IPS DF 4.7 (cell line): ENCODE data around the gene RABGAP1L.
"Not testable (repeated sequence)": the region's sequence is repeated elsewhere in the genome, so short reads cannot be mapped to it uniquely, and the experiment has no call there.

Source experiments
- DNase-seq: peaks from one replicate; pipeline ENCODE4 v3.0.0-alpha.2; 2013; ENCODE audit warnings: low spot score; ENCODE audit errors: extremely low read depth

The RABGAP1L gene

DNA sequence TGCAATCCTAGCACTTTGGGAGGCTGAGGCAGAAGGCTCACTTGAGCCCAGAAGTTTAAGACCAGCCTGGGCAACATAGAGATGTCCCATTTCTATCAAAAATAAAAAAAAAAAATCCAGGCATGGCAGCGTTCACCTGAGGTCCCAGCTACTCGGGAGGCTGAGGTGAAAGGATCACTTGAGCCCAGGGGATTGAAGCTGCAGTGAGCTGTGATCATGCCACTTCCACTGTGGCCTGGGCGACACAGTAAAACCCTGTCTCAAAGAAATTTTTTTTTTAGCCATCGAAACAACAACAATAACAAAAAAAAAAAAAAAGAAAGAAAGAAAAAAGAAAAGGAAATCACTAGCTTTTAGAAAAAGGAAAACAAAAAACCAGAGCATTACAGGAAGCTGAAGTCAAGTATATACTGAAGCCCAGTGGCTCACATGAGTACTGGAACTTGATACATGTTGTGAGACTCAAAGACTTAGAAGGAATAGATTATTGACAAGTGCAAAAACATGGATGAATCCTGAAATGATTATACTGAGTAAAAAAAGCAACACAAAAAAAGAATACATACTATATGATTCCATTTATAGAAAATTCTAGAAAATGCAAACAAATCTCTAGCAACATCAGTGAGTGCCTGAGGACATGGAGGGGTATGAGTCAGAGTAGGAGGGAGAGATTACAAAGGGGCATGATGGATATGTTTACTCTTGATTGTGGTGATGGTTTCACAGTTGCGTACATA, 6.1 kb upstream of the RABGAP1L start:
- DNase-seq: no peak

DNA sequence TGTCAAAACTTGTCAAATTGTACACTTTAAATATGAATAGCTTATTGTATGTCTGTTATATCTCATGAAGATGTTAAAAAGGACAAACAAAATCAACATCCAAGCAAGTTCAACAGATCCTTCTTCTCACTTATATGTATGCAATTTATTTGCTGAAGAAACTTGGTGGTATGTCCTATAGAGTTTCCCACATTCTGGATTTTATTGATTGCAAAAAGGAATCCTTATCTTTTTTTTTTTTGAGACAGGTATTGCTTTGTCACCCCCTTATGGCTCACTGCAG, 5.6 kb upstream of the RABGAP1L start:
- DNase-seq: no peak

DNA sequence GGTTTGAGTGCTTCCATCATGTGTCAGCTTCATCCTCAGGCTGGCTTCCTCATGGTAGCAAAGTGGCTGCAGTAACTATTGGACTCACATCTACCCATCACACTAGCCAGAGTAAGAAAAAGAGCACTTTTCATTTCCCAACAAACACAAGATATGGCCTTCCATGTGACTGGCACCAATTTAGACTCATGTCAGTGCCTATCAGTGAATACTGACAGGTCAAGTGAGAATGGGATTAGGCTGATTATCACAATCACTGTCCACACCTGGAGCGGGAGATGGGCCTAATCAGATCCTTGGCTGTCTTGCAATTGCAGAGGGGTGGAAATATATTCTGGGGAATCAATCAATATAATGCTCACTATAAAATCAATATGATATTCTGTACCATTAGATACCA, 2.9 kb upstream of the RABGAP1L start:
- no peak for DNase-seq

DNA sequence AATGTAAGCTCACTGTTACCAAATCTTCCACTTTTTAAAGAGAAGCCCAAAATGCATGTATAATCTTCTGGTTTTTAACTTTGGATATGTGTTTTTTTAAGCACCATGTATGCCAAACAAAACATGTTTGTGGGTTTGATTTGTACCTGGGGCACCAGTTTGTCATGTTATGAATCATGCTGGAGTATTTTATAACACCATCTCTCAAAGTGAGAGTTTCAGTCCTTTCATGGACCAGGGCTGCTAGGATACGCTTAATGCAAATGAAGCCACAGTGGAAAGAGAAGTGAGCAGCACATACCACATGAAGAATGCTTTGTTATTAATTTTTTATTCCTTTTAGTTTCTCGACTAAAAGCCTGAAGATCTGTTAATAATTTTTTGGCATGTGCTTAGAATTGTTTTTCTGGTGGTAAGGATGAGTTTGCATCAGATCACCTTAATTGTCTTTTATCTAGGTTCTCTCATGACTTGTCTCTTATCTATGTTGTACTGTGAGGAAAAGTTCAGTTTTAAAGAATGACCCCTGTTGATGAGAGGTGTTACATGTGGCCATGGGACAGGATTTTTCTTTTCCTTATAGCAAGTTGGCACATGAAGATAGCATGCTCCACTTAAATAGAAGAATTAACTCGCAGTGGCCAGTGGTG, 2.0 kb upstream of the RABGAP1L start:
- DNase-seq: no peak

DNA sequence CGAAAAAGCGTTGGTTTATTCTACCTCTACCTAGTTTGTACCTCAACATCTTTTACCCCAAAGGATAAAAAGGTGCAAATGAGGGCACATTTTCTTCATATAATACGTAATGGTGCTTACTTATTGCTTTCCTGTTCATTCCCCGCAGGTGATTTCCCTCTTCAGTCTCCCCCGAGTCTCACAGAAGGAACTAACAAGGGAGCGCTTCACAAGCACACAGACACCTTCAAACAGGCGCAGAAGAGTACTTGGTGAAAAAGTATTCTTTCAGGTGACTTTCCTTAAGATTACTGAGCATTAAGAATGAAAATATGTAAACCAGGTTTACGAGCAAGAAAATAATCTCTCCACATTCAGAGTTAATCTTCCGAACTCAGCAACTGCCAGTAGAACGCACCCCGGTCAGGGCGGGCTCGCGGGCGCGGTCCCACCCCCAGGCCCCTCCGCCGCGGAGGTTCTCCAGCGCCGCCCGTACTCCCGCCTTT, 511 bp upstream of the RABGAP1L start:
- no peak for DNase-seq

DNA sequence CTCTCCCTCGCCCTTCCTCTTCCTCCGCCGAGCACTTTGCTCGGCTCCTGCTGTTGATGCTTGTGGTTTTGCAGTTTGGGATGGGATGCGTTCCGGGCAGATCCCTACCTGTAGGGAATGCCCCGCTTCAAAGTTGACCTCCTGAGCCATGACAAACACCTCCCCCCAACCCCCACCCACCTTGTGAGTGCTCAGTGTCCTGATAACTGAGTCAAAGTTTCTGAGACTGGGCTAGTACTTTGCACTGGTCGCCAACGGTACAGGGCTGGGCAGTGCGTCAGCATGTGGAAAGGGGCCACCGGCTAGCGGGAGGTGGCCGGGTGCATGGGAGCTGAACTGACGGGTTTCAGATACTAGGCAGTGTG, 771 bp downstream of the RABGAP1L start:
- no peak for DNase-seq

DNA sequence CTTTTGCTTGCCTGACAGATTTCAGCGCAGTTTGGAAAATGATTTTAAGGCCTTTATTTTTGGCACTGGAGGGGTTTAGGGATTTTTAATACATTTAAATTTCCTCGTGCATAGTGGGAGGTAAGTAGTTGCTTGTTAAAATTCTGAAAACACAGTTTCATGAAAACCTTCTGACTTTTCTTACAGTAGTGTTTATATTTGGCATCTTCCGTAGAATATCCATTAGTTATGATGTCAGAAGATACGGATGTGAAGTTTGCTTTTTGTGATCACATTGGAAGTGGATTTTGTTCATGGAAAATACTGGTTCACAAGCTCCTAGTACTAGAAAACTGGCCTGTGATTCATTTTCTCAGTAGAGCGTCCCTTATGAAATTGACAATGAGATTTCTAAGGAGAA, 1.3 kb downstream of the RABGAP1L start:
- no peak for DNase-seq

DNA sequence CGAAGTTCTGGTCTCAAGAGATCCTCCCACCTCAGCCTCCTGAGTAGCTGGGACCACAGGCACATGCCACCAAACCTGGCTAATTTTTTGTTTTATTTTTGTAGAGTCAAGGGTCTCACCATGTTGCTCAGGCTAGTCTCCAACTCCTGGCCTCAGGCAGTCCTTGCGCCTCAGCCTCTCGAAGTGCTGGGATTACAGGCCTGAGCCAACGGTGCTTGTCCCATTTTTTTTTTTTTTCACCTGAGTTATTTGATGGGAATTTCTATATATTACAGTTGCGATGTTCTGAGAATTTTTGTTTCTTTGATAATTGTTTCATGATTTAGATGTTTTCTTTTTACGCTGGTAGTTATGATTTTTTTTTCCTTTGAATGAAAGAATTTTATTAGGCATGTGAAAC, 2.5 kb downstream of the RABGAP1L start:
- DNase-seq: no peak

DNA sequence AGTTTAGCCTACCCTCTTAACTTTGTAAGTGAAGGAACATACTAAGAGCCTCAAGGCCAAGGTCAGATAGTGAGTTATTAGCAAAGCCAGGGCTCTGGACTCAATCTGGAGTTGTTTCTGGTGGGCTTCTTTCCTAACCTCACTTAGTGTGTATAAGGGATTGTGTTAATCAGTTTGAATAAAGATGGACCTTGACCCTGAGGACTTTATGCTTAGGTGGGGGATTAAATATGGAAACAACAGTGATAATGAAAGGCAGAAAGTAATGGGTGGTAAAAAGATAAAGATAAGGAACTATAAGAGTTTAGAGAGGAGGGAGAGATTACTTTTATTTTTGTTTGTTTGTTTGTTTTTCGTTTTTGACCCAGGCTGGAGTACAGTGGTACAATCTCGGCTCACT, 5.5 kb downstream of the RABGAP1L start:
- DNase-seq: no peak

DNA sequence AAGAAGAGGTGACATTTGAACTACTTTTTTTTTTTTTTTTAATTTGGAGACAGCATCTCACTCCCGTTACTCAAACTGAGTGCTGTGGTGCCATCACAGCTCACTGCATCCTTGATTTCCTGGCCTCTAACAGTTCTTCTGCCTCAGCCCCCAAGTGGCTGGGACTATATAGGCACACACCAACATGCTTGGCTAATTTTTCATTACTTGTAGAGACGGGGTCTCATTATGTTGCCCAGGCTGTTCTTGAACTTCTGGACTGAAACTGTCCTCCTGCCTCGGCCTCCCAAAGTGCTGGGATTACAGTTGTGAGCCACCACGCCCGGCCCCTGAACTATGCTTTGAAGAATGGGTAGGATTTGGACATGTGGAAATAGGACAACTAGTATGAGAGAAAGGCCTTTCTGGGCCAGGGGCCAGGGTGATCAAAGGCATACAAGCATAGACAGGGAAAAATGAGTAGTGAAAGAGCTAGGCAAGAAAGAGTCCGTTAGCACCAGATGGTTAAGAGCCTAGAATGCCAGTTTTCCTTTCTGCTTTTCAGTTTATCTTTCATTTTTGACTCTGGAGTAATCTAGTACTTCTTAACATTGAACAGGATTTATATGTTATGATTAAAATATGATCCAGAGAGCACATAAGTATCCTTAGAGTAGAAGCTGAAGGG, 6.3 kb downstream of the RABGAP1L start:
- no peak for DNase-seq

DNA sequence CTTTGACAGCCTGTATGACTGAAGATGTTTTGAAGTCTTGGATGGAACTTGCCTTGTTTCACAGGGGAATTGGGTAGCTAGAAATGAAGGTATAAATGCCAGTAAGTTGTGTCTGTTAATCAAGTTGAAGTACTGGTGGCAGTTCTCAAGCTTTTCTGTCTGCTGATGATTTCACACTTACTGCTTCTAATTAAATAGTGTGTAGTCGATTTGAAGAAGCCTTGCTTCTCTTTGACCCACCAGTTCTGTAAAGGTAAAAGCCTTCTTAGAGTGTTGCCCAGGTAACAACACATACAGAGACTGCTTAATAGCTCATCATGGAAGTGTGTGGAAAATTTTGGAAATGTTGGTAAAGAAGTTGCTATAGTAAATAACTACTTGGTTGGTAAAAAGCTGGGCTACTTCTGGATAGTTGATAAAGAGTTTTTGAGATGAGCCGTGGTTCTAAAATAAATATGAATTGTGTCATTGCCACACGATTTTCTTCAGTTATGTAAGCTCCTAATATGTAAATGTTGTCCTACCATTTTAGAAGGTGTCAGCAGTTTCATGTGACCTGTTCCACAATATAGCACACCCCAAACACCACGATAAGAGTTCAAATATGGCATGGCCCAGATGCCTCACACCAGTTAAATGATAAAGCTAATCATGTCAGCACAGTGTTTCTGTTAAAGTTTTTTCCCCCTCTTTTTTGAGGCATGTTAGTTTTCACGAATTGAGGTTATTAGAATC, 7.4 kb downstream of the RABGAP1L start:
- DNase-seq: no peak

DNA sequence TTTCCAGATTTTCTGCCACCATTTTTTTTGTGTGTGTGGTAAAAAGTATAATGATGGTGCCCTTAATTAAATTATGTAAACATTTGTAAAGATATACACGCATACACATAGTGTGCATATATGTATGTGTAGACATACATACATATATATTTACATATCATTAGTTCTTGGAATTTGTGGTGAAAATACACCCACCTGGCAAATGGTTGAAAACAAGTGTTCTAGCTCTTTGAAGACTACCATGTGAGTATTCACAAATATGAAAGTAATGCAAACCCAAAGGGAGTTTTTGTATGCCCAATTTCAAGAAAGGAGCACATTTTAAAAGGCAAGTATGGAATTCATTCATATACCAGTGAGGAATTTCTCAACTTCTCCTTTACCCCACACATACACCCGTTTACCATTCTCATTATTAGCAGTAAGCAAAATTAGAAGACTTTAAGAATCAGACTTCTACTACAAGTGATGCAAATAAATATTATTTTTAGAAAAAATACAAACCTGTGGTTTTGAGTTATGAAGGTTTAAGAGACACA, 8.0 kb downstream of the RABGAP1L start:
- DNase-seq: no peak

DNA sequence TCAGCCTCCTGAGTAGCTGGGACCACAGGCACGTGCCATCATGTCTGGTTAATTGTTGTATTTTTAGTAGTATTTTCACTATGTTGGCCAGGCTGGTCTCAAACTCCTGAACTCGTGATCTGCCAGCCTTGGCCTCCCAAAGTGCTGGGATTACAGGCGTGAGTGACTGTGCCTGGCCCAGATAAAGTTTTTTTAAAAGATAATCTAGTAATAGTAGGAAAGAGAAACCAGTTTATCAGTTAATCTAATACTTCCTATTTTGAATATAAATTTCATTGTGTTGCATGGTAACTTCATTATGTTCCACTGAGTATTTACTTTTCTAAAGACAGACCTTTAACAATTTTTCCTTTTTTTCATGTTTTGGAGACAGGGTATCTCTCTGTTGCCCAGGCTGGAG, 10.0 kb downstream of the RABGAP1L start:
- DNase-seq: no peak

DNA sequence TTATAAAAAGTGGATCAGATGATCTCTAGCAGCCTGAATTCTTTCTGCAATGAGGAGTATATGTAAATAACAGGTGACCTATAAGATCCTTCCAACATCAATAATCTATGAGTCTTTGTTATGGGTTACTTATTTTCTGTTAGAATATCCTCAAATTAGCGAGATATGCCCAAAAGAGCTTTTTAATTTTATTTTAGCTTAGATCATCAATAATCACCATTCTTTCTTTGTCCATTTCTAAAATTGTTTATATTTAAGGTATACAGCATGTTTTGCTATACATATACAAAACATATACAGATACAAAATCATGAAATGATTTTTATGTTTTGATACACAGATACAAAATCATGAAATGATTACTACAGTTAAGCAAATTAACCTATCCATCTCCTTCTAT, 11.8 kb downstream of the RABGAP1L start:
- no peak for DNase-seq

DNA sequence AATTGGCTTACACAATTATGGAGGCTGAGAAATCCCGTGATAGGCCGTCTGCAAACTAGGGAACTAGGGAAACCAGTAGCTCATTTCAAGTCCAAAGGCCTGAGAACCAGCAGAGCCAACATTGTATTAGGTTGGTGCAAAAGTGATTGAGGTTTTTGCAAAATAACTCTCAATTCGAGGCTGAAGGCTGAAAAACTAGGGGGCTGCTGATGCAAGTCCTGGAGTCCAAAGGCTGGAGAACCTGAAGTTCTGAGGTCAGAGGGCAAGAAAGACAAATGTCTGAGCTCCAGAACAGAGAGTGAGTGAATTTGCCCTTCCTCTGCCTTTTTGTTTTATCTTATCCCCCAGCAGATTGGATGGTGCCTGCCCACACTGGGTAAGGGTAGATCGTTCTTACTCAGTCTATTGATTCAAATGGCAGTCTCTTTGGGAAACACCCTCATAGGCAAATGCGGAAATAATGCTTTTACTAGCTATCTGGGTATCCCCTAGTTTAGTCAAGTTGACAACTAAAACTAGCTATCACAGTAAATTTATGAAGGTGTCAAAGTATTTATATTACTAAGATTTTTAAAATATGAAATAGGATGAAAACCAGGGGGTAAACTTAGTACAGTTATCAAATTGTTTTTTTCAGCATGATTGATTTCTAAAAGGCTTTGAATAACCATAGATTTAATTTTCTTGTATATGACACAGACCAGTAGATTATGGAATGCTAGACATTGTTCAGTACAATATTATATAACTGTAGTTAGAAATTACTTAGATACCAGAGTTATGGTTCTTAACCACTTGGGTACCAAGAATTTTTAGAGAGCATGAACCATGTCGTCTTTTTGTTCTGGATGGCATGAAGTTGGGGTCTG, 15.4 kb downstream of the RABGAP1L start:
- DNase-seq: no peak

DNA sequence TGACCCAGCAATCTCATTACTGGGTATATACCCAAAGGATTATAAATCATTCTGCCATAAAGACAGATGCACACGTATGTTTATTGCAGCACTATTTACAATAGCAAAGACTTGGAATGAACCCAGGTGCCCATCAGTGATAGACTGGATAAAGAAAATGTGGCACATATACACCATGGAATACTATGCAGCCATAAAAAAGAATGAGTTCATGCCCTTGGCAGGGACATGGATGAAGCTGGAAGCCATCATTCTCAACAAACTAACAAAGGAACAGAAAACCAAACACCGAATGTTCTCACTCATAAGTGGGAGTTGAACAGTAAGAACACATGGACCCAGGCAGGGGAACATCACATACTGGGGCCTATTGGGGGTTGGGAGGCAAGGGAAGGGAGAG, 19.1 kb downstream of the RABGAP1L start:
- DNase-seq: not testable (repeated sequence)

DNA sequence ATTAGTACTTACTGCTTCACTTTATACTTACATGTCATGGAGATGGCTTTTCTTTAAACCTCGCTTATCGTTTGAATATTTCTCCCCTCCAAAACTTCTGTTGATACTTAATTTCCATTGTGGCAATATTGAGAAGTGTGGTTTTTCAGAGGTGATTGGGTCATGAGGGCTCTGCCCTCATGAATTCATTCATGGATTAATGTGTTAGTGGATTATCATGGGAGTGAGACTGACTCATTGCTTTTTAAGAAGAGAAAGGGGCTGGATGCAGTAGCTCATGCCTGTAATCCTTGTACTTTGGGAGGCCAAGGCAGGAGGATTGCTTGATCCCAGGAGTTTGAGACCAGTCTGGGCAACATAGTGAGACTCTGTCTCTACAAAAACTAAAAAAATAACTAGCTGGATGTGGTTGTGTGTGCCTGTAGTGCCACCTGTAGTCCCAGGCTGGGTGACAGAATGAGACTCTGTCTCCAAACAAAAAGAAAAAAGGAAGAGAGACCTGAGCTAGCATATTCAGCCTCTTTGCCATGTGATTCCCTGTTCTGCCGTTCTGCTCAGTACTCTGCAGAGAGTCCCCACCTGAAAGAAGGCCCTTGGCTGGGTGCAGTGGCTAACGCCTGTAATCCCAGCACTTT, 30.2 kb downstream of the RABGAP1L start:
- DNase-seq: no peak

DNA sequence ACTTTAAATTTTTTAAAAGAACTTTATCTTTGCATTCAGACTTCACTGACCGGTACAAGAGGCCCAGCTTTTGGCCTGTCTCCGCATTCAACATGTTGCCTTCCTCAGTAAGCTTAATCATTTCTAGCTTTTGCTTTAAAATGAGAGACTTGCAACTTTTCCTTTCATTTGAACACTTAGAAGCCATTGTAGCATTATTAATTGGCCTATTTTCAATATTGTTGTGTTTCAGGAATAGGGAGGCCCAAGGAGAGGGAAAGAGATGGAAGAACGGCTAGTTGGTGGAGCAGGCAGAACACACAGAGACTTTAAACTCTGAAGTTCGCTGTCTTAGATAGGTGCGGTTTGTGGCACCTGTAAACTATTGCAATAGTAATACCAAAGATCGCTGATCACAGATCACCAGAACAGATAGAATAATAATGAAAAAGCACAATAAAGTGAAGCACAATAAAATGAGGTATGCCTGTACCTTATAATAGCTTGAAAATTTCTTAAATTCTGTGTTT, 31.4 kb downstream of the RABGAP1L start:
- no peak for DNase-seq

DNA sequence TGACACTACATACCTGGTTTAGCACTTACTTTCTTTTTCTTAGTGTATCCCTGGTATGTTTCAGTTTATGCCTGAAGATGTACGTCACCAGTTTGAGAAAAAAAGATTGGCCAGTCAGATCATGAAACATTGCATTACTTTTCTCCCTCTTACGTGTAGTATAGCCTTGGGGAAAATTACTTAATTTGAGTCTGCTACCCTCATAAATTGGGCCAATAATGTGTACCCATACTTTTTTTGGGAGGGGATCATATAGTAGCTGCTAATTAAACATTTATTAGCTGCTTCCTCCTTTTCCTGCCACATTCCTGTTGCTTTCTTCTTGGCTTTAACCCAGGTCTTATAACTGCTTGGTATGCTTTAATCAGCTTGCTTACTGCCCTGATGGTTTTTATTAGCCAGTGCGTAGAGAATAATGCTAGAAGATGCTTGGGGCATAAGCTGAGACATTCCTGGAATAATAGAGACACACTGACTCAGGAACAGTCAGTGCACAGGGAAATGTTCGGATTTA, 32.1 kb downstream of the RABGAP1L start:
- no peak for DNase-seq

DNA sequence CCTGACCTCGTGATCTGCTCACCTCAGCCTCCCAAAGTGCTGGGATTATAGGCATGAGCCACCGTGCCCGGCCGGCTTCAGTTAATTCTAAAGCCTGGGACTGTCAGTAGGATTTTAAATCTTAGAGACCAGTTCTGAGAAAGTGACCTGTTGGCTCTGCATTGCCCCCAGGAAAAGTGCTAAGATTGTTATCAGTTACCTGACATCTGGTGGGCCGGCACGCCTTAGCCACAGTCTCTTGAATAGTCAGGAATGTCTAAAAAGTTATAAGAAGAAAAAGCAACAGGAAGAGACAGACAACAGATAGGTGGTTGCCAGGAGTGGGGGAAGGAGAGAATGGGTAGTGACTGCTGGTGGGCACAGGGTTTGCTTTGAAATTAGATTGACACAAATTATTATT, 35.1 kb downstream of the RABGAP1L start:
- no peak for DNase-seq
